Liver (tissue), 3 donors: ENCODE measurements around the gene ASPG.

ENCODE experiments used
- EGR1 ChIP-seq, 2 donors: IDR thresholded peaks; 2 replicates each; pipeline ENCODE4 v1.6.1; 2016 to 2018; ENCODE audit warnings: antibody characterized with exemption in 2 of 2, low read depth in 2 of 2
- FOXA2 ChIP-seq: IDR thresholded peaks from 2 replicates; pipeline ENCODE4 v1.6.1; 2016; ENCODE audit warnings: antibody characterized with exemption
- GABPA ChIP-seq, 2 donors: IDR thresholded peaks in 1 of 2; conservative IDR thresholded peaks in 1 of 2; 2 replicates each; pipeline ENCODE4 v1.6.1; 2016; ENCODE audit warnings: antibody characterized with exemption in 2 of 2, mild to moderate bottlenecking in 1 of 2, moderate library complexity in 1 of 2
- RAD21 ChIP-seq, 2 donors: IDR thresholded peaks; 2 replicates each; pipeline ENCODE4 v1.6.1; 2016; ENCODE audit warnings: antibody characterized with exemption in 2 of 2, mild to moderate bottlenecking in 2 of 2
- SP1 ChIP-seq: IDR thresholded peaks from 2 replicates; pipeline ENCODE4 v1.6.1; 2018; ENCODE audit warnings: antibody characterized with exemption, mild to moderate bottlenecking
- TAF1 ChIP-seq: conservative IDR thresholded peaks from 2 replicates; pipeline ENCODE4 v1.6.1; 2016; ENCODE audit warnings: antibody characterized with exemption, mild to moderate bottlenecking
- YY1 ChIP-seq: IDR thresholded peaks from 2 replicates; pipeline ENCODE4 v1.6.1; 2016; ENCODE audit warnings: antibody characterized with exemption, mild to moderate bottlenecking
- TF ChIP-seq, protein P1 (sequence below): fragments of 150-350 bp; IDR thresholded peaks from 2 replicates; pipeline ENCODE4 v1.5.1; 2017; ENCODE audit warnings: improper control_type of control experiment, low read depth, low read length; ENCODE audit not compliant: missing input control
- TF ChIP-seq, protein P2 (sequence below): IDR thresholded peaks from 2 replicates; pipeline ENCODE4 v1.6.1; 2016; ENCODE audit warnings: antibody characterized with exemption, mild to moderate bottlenecking
- TF ChIP-seq, protein P3 (sequence below): IDR thresholded peaks from 2 replicates; pipeline ENCODE4 v1.6.1; 2016; ENCODE audit warnings: antibody characterized with exemption
- TF ChIP-seq, protein P4 (sequence below): IDR thresholded peaks from 2 replicates; pipeline ENCODE4 v1.6.1; 2016; ENCODE audit warnings: antibody characterized with exemption
- TF ChIP-seq, protein P5 (sequence below): IDR thresholded peaks from 2 replicates; pipeline ENCODE4 v1.6.1; 2016; ENCODE audit warnings: antibody characterized with exemption
- donor health status: healthy.
- donor health status: healthy.

DNA sequence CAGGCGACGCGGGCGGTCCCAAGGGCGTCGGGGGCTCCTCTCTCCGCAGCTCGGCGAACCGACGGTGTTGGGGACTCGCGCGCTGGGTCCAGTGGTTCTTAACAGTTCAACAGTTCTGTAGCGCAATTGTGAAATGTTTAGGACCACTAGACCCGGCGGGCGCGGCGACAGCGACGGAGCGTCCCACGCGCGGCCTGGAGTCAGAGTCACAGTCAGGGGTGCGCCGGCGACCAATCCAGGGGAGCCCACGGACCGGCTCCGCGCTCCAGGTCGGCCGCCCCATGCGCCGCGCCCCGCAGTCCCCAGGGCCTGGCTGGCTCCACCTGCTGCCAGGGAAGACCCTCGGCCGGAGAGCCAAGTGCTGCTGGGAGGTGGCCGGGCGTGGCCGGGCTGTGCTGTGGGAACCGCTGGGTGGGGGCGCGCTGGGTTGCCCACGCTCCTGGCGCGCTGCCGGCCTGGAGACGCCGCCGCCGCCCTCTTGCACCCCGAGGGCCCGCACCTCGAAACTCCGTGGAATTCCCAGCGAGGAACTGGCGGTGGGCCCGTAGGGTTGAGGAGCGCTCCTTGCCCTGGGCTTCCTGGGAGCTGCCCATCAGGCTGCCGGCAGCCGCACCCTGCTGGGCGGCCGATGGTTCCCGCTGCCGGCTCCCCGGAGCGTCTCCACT is 32.0 kb downstream of the ASPG start:
- TF ChIP-seq, protein P1, sequence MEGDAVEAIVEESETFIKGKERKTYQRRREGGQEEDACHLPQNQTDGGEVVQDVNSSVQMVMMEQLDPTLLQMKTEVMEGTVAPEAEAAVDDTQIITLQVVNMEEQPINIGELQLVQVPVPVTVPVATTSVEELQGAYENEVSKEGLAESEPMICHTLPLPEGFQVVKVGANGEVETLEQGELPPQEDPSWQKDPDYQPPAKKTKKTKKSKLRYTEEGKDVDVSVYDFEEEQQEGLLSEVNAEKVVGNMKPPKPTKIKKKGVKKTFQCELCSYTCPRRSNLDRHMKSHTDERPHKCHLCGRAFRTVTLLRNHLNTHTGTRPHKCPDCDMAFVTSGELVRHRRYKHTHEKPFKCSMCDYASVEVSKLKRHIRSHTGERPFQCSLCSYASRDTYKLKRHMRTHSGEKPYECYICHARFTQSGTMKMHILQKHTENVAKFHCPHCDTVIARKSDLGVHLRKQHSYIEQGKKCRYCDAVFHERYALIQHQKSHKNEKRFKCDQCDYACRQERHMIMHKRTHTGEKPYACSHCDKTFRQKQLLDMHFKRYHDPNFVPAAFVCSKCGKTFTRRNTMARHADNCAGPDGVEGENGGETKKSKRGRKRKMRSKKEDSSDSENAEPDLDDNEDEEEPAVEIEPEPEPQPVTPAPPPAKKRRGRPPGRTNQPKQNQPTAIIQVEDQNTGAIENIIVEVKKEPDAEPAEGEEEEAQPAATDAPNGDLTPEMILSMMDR: no peak
- TF ChIP-seq YY1 (no peak), TAF1 (no peak), FOXA2 (no peak), SP1 (no peak), GABPA (IDR thresholded peaks at IDR 0.05 in 1 of 2, conservative IDR thresholded peaks at IDR 0.05 in 1 of 2) (no peak), RAD21 (IDR thresholded peaks at IDR 0.05) (no peak), EGR1 (IDR thresholded peaks at IDR 0.05; ENCODE audit: low read depth in 2 of 2) (no peak)
- TF ChIP-seq, protein P2, sequence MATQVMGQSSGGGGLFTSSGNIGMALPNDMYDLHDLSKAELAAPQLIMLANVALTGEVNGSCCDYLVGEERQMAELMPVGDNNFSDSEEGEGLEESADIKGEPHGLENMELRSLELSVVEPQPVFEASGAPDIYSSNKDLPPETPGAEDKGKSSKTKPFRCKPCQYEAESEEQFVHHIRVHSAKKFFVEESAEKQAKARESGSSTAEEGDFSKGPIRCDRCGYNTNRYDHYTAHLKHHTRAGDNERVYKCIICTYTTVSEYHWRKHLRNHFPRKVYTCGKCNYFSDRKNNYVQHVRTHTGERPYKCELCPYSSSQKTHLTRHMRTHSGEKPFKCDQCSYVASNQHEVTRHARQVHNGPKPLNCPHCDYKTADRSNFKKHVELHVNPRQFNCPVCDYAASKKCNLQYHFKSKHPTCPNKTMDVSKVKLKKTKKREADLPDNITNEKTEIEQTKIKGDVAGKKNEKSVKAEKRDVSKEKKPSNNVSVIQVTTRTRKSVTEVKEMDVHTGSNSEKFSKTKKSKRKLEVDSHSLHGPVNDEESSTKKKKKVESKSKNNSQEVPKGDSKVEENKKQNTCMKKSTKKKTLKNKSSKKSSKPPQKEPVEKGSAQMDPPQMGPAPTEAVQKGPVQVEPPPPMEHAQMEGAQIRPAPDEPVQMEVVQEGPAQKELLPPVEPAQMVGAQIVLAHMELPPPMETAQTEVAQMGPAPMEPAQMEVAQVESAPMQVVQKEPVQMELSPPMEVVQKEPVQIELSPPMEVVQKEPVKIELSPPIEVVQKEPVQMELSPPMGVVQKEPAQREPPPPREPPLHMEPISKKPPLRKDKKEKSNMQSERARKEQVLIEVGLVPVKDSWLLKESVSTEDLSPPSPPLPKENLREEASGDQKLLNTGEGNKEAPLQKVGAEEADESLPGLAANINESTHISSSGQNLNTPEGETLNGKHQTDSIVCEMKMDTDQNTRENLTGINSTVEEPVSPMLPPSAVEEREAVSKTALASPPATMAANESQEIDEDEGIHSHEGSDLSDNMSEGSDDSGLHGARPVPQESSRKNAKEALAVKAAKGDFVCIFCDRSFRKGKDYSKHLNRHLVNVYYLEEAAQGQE: no peak
- TF ChIP-seq, protein P3, sequence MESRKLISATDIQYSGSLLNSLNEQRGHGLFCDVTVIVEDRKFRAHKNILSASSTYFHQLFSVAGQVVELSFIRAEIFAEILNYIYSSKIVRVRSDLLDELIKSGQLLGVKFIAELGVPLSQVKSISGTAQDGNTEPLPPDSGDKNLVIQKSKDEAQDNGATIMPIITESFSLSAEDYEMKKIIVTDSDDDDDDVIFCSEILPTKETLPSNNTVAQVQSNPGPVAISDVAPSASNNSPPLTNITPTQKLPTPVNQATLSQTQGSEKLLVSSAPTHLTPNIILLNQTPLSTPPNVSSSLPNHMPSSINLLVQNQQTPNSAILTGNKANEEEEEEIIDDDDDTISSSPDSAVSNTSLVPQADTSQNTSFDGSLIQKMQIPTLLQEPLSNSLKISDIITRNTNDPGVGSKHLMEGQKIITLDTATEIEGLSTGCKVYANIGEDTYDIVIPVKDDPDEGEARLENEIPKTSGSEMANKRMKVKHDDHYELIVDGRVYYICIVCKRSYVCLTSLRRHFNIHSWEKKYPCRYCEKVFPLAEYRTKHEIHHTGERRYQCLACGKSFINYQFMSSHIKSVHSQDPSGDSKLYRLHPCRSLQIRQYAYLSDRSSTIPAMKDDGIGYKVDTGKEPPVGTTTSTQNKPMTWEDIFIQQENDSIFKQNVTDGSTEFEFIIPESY: no peak
- TF ChIP-seq, protein P4, sequence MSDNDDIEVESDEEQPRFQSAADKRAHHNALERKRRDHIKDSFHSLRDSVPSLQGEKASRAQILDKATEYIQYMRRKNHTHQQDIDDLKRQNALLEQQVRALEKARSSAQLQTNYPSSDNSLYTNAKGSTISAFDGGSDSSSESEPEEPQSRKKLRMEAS: no peak
- TF ChIP-seq, protein P5, sequence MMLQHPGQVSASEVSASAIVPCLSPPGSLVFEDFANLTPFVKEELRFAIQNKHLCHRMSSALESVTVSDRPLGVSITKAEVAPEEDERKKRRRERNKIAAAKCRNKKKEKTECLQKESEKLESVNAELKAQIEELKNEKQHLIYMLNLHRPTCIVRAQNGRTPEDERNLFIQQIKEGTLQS: no peak
